ENCODE results near the gene NARF.
"Not testable (repeated sequence)": the region's sequence is repeated elsewhere in the genome, so short reads cannot be mapped to it uniquely, and the experiment has no call there.

Gene NARF

GRCh38 chr17:82503728-82504308 is 45.3 kb downstream of the NARF start:
- no peak for DNase-seq

DNA sequence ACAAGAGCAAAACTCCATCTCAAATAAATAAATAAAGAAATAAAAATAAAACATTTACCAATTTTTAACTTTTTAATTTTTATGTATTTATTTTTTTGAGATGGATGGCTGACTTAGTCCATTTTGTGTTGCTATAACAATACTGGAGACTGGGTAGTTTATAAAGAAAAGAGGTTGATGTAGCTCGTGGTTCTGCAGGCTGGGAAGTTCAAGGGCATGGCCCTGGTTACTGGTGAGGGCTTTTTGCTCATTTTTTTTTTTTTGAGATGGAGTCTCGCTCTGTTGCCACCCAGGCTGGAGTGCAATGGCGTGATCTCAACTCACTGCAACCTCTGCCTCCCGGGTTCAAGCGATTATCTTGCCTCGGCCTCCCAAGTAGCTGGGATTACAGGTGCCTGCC is 46.8 kb downstream of the NARF start:
- DNase-seq = no peak

DNA sequence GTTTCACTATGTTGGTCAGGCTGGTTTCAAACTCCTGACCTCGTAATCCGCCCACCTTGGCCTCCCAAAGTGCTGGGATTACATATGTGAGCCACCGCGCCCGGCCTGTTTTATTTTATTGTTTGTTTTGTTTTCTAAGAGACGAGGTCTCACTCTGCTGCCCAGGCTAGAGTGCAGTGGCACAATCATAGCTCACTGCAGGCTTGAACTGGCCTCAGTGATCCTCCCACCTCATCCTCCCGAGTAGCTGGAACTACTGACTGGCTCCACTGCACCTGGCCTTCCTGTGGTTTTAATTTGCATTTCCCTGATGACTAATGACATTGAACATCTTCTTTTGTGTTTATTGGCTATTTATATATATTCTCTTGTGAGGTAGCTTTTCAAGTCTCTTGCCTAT is 47.9 kb downstream of the NARF start:
- DNase-seq = not testable (repeated sequence)

DNA sequence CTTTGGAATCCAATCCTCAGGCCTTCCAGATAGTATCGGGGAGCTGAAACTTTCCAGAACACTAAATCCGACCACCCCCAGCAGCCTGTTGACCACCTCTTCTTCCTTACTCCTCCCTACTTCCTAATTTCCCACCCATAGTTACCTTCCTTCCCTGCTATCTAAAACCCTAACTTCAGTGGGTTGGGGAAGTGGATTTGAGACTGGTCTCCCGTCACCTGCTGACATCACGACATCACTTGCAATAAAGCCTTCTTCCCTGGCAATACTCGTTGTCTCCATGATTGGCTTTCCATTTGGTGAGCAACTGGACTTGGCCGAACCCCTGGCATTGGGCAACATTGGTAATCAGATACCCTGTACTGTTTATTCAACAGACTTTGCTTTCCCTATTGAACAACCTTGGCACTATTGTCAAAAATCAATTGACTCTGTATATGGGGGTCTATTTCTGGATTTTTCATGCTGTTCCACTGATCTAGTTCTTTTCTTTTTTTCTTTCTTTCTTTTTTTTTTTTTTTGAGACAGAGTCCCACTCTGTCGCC is 49.2 kb downstream of the NARF start:
- no peak for DNase-seq

GRCh38 chr17:82511642-82512041 is 53.1 kb downstream of the NARF start:
- DNase-seq = not testable (repeated sequence)

DNA sequence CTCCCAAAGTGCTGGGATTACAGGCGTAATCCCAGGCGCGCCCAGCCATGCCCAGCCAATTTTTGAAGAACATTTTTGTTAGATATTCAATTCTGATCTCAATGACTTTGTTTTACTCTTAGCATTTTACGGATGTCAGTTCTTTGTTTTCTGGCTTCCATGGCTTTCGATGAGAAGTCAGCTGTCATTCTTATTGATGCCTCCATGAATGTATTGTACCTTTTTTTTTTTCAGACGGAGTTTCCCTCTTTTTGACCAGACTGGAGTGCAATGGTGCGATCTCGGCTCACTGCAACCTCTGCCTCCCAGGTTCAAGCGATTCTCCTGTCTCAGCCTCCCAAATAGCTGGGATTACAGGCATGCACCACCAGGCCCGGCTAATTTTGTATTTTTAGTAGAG is 55.3 kb downstream of the NARF start:
- not testable (repeated sequence) for DNase-seq

DNA sequence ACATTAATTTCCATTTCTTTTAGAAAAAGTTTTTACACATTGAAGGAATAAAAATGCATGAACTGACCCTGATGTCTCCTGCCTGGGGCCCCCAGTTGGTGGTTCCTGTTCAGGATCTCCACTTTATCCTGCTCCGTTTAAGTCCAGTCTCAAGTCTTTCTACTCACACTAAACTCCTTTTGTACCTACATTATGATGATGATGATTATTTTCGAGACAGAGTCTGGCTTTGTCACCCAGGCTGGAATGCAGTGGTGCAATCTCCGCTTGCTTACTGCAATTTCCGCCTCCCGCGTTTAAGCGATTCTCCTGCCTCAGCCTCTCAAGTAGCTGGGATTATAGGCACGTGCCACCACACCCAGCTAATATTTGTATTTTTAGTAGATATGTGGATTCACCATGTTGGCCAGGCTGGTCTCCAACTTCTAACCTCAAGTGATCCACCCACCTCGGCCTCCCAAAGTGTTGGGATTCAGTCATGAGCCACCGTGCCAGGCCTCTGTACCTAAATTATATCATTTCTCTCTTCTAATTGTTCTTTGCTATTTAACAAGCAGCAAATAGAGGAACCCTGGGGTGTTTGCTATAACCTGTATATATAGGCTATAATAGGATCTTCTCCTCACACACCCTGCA is 58.8 kb downstream of the NARF start:
- DNase-seq = no peak

DNA sequence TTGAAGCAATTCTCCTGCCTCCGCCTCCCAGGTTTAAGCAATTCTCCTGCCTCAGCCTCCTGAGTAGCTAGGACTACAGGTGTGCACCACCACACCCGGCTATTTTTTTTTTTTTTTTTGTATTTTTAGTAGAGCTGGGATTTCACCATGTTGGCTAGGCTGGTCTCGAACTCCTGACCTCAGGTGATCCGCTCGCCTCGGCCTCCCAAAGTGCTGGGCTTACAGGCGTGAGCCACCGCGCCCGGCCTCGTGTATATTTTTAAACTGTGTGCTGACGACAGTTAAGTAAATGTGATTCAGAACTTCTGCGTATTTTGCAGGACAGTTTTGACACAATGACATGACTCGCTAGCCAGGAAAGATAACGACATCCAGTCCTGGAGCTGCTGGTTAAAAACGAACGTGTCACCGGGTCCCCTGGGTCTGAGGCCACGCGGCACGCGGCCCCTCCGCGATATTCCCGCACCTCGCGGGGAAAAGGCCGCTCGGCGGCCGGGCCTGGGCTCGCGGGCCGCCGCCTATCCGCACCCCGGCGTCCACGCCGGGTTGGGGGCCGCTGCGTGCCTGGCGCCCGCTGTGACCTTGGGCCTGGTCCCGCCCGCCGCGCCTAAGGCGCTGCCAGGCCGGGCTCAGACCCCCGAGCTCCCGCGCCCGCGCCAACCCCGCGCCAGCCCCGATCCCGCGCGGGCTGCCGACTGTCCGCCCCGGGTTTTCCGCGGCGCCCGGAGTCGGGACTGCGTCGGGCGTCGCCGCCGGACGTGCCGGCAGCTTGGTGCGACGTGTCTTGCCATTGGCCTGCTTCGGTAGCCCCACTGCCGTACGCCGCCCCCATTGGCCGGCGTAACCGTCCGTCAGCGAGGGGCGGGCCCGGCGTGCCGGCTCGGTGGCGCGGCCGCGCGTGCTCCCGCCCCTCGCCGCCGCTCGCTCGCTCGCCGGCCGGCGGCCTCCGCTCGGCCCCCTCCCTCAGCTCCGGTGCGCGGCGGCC is 60.6 kb downstream of the NARF start, which contains the start of gene FOXK2:
FOXK2 (plus strand) TSS at position 907 of the 985 bp plus-strand sequence. CDS start 157 bp downstream, outside the sequence.
- peak; percentile 66 for DNase-seq

DNA sequence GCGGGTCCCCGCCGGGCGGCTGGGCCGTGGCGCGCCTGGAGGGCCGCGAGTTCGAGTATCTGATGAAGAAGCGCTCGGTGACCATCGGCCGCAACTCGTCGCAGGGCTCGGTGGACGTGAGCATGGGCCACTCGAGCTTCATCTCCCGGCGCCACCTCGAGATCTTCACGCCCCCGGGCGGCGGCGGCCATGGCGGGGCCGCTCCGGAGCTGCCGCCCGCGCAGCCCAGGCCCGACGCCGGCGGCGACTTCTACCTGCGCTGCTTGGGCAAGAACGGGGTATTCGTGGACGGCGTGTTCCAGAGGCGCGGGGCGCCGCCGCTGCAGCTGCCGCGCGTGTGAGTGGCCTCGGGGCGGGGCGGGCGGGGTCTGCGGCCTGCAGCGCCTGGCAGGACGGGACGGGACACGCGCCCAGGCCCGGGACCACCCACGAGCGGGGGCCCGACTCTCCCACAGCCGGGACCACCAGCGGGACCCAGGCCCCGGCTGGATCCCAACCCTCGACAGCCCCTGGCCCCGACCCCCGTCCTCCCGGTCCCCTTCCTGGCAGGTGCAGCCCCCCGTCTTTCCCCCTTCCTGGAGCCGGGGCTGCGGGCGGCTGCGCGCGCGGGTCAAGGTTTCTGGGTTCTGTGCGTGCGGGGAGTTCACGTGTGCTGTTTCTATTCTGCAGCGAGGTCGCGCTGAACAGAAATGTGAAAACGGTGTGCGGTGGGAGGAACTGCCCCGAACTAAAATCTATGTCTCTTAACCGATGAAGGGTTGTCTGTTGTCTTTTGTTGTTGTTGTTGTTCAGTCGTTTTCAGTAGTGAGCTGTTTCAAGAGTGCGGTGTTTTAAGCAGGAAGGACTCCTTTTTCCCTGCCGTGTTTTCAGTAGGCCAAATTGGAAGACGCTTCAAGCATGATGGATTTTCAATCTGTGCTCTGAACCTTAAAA is 61.7 kb downstream of the NARF start:
- DNase-seq = no peak

- DNase-seq = no peak
Measured at GRCh38 chr17:82524540-82524939, 66.0 kb downstream of the NARF start.

GRCh38 chr17:82525712-82526111 is 67.2 kb downstream of the NARF start:
- DNase-seq = no peak

DNA sequence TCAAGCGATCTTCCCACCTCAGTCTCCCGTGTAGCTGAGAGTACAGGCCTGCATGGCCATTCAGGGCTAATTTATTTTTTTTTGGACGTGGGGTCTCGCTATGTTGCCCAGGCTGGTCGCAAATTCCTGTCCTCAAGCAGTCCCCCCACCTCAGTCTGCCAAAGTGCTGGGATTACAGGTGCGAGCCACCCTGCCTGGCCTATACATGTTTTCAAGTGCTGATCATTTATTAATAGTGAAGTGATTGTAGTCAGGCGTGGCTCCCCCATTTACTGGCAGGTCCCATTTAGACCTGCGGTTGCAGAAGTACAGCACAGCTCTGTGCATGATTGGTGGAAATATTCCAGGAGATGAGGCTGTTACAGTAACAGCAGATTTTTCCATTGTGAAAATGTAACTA is 69.4 kb downstream of the NARF start:
- DNase-seq = no peak

DNA sequence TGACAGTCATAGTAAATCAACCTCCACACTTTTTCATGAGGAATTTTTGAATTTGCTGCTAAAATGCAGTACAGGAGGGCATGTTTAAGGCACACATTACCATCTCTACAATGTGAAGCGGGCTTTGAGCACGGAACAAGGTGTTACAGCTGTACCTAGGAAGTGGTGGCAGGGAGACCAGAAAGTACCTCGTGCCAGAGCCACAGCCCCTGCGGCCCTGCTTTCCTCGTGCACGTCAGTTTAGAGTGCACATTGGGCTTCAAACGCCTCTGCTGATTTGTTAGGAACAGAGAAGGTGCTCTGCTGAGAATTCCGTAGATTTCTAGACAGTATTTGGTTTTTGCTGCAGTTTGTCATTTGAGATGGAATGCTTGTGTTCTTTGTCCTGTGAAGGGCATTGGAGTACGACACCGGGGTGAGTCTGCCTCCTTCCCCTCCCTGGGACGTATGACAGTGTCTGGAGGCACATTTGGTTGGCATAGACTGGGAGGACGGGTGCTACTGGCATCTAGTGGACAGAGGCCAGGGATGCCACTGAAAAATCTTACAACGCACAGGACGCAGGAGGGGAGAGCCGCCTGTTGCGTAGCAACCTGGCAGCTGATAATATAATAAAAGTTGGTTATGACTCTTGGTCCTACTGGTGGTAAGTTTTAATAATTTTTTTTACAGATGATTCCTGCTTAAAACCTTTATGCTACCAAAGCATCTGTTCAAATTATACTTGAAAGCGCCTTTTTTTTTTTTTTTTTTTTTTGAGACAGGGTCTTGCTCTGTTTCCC is 70.1 kb downstream of the NARF start:
- DNase-seq = no peak

GRCh38 chr17:82529914-82530300 is 71.4 kb downstream of the NARF start:
- no peak for DNase-seq

- DNase-seq = no peak
Measured at GRCh38 chr17:82531431-82531881, 72.9 kb downstream of the NARF start.

DNA sequence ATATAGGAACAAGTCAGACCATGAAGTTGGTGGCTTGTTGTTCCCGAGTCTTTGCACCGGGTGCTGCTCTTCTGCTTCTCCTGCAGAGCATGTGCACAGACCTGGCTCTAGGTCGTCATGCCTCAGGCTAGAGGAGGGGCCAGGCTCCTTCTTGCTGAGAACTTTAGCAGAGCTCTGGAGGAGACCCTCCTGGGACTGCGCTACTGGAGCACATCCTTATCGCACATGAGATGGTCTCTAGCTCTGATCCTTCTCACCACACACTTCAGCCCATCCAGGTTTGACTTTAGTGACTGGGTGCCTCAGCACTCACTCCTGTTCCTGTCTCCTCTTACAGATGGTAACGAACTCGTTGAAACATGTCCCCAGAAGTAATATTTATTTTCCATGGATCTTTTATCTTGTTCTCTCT is 75.9 kb downstream of the NARF start:
- no peak for DNase-seq

DNA sequence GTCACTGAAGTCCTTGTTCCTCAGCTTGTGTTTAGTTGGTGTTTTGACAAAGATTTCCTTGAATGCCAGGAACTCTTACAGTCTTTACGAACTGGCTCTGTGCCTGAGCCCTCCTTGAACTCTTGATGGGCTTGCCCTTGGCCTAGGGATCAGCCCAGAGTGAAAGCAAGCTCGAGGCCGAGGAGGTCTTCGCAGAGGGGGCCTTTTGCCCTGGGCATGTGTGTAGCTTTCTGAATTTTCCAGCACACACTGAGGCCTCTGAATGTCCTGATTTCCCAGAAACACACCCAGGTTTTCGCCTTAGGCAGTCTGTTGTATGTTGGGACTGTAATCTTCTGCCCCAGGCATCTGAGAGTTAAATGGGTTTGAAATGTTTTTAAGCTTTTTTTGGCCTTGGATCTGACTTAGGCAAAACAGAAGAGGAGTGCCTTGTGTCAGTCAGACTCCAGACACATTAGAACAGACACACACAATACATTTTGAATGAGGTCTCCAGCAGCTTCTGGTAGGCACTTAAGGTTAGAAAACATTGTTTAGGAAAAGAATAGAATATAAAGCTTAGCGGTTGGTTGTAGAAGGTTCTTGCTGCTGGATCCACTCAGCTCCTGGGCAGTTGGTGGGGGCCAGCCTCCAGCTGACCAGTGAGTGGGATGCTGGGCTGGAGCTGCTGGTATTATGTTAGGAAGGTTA is 78.1 kb downstream of the NARF start:
- no peak for DNase-seq

DNA sequence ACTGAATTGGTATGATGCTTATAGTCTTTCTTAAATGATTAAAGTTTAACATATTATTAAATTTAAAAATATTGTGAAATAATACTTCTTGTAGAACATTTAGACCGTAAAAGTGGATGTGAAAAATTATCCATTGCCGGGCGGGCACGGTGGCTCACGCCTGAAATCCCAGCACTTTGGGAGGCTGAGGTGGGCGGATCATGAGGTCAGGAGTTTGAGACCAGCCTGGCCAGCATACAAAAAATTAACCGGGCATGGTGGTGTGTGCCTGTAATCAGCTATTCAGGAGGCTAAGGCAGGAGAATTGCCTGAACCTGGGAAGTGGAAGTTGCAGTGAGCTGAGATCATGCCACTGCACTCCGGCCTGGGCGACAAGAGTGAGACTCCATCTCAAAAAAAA is 78.7 kb downstream of the NARF start:
- DNase-seq = not testable (repeated sequence)

- not testable (repeated sequence) for DNase-seq
Measured at GRCh38 chr17:82539076-82539475, 80.5 kb downstream of the NARF start.

All from SIG-M5 (cell line).